ENCODE measurements around the gene IQCM.
"Not testable (repeated sequence)": the region's sequence is repeated elsewhere in the genome, so short reads cannot be mapped to it uniquely, and the experiment has no call there.

IQCM gene

GRCh38 chr4:149426461-149426860, 389.2 kb downstream of the IQCM start:
- no peak for DNase-seq

- DNase-seq, result no peak
Observed at GRCh38 chr4:149409555-149409962, 406.1 kb downstream of the IQCM start.

GRCh38 chr4:149409146-149409545, 406.5 kb downstream of the IQCM start:
- no peak for DNase-seq

DNA sequence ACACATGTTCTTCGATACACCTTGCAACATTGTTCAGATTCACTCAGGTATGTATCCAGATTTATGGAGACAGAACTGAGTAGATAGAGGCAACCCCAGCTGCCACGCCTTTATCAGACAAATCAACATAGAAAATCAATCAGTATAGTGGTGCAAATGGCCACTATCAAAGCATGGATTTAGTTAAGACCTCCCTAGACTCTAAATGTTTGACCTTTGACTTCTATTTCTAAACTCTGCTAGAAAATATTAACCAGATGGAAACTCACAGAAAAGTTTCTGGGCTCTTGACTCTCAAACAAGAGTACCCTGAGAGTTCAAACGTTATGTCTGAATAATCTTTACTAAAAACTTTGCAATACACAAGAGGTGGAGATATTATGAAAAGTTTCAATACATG, 411.5 kb downstream of the IQCM start:
- DNase-seq, result no peak

DNA sequence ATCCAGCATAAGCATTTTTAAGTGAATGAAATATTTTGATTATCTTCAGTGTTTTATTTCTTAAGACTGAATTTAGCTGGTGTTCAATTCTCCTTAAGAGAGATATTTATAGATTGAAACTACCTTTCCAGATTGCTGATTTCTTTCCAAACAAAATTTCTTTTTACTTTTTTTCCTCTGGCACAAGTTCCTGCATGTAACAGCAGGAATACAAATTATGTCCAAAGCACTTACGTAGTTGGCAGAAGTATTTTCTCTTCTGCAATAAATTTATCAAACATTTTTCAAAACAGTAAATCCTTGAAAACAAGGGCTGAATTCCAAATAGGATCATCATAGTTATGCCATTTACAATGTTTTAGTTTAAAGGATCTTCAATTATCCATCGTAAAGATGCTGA, 412.6 kb downstream of the IQCM start:
- DNase-seq, result no peak

- DNase-seq, result no peak
Observed at GRCh38 chr4:149398993-149399392, 416.6 kb downstream of the IQCM start.

GRCh38 chr4:149370785-149371420, 444.7 kb downstream of the IQCM start:
- DNase-seq, result no peak

- no peak for DNase-seq
Observed at GRCh38 chr4:149370002-149370401, 445.6 kb downstream of the IQCM start.

- no peak for DNase-seq
Observed at GRCh38 chr4:149353241-149353640, 462.4 kb downstream of the IQCM start.

GRCh38 chr4:149349541-149349940, 466.1 kb downstream of the IQCM start:
- DNase-seq, result no peak

DNA sequence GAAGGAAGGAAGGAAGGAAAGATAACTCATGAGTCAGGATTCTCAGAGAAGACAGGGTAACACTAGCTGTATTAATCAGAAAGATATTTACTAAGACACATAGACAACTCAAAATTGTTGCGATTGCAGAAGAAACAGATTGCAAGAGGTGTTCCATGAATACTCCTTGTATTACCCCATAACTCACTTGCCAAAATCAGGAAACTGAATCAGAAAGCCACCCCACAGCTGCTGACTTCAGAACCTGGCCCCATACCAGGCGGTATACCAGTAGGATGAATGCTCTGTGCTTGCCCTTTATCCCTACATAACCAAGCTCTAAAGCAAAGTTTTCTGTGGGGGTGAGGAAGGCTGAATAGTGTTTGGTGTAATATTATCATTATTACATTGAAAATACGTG, 468.5 kb downstream of the IQCM start:
- DNase-seq, result no peak

GRCh38 chr4:149345424-149345823, 470.2 kb downstream of the IQCM start:
- DNase-seq, result no peak

GRCh38 chr4:149344436-149344835, 471.2 kb downstream of the IQCM start:
- DNase-seq, result no peak

- DNase-seq, result no peak
Observed at GRCh38 chr4:149343614-149344013, 472.0 kb downstream of the IQCM start.

DNA sequence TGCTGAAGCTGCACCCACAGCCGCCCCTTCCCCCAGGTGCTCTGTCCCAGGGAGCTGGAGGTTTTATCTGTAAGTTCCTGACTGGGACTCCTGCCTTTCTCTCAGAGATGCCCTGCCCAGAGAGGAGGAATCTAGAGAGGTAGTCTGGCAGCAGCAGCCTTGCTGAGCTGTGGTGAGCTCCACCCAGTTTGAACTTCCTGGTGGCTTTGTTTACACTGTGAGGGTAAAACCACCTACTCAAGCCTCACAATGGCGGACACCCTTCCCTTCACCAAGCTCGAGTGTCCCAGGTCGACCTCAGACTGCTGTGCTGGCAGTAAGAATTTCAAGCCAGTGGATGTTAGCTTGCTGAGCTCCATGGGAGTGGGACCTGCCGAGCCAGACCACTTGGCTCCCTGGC, 474.5 kb downstream of the IQCM start:
- not testable (repeated sequence) for DNase-seq

DNA sequence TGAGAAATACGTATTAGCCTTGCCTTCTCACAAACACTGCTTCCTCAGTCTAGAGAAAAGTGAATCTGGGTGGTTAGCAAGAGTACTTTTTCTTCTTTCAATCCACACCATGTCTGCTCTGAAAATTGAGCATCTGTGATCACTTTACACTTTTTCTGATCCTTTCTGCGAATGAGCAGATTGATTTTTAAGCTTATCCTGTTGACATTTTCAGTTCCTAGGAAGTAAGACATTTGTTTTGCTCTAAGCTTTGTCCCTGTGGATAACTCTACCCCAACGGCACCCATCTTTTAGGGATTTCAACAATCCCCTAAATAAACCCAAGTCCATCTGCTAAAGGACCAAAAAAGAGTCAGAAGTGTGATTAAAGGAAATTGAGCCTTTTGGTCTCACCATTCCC, 487.5 kb downstream of the IQCM start:
- no peak for DNase-seq

DNA sequence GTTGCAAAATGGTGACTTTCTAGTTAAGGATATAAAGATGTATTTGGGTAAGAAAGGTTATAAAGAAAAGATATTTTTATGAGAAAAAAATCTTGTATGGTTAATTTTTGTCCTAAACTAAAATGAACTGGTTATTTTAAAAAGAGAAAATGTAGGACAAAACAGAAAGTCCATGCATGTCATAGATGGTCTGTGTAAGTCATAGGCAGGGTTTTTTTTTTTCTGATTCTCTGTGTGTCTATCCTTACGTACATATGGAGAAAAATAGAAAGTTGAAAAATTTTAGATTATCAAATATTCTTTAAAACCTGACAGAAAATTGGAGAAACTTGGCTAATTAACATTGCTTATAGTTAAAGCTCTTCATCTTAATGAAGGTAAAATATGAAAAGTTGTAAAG, 493.4 kb downstream of the IQCM start:
- DNase-seq, result no peak

GRCh38 chr4:149321438-149321837, 494.2 kb downstream of the IQCM start:
- no peak for DNase-seq

DNA sequence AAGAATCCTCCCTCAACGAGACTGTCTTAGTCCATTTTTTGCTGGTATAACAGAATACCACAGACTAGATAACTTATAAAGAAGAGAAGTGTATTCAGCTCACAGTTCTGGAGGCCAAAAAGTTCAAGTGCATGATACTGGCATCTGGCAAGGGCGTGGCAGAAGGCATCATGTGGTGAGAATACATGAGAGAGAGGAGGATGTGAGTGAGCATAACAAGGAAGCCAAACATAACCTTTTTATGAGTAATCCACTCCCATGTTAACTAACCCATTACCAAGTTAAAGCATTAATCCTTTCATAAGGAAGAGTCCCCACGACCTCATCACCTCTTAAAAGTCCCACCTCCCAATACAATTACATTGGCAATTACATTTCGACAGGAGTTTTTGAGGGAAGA, 504.6 kb downstream of the IQCM start:
- no peak for DNase-seq

DNA sequence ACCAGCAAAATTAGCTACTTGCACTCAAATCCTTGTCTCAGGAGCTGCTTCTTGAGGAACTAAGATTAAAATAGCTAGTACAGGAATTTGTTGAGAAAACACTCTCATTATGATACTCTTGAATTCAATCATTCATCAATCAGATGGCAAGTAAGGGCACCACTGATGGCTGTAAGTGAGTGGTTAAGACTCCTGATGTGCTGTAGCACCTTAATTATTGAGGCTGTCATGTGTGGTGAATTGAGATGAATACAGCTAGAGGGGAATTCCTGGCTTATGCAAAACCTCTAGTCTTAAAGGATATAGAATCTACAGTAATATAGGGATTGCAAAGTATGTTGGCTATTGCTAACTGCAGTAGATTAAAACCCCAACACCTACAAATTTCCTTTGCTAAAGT, 509.1 kb downstream of the IQCM start:
- no peak for DNase-seq
